SKM-1 (cell line): ENCODE results near the gene BOLL.
"Not testable (repeated sequence)": the region's sequence is repeated elsewhere in the genome, so short reads cannot be mapped to it uniquely, and the experiment has no call there.

Source experiments
- DNase-seq: peaks from one replicate; lab custom pipeline; 2025; ENCODE audit not compliant: unreplicated experiment; lab: John Stamatoyannopoulos, UW

BOLL gene

DNA sequence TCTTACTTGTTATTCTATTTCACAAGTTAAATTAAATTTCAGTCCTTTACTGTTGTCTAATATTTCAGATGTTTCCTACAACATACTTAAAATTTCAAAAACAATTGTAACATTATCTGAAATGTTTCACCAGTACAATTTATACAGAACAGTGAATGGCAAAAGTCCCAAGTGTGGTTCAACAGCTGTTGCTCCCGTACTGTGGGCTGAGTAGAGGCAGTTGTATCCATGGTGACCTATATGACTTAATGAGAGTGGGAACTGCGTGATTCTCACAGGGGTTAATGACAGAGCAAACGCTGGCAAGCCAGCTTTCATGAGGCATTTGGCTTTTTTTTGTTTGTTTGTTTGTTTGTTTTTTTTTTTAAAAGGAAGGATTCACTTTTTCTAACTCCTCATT lies 13.9 kb upstream of the BOLL start:
- DNase-seq = no peak

- no peak for DNase-seq
Observed at GRCh38 chr2:197798187-197798586, 13.1 kb upstream of the BOLL start.

DNA sequence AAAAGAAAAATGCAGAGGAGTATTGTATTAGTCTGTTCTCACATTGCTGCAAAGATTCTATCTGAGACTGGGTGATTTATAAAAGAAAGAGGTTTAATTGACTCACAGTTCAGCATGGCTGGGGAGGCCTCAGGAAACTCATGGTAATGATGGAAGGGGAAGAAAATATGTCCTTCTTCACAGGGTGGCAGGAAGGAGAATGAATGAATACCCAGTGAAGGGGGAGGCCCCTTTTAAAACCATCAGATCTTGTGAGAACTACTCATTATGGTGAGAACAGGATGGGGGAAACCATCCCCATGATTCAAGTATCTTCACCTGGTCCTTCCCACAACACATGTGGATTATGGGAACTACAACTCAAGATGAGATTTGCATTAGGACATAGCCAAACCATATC lies 10.2 kb upstream of the BOLL start:
- DNase-seq = no peak

GRCh38 chr2:197793456-197793855 lies 8.3 kb upstream of the BOLL start:
- no peak for DNase-seq

GRCh38 chr2:197786010-197786877 lies 1.1 kb upstream of the BOLL start:
- no peak for DNase-seq

- no peak for DNase-seq
Observed at GRCh38 chr2:197782126-197782525, 3.0 kb downstream of the BOLL start.

DNA sequence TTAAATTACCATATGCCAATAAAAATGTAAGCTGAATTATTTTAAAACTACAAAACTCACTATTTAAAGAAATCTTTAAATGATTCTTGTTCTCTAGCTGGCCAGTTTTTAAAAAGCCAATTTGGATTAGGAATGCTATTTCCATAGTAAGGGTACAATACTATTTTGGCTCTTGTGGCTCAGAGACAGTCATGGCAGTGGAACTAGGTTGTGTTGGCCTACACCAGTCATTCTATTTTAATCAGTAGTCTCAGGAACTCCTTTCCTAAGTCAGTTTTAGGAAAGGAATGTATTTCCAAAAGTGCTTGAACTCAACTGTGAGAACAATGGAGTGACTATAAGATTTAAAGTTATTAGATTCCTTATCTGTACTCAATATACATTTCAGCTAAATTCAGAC lies 5.9 kb downstream of the BOLL start:
- no peak for DNase-seq

DNA sequence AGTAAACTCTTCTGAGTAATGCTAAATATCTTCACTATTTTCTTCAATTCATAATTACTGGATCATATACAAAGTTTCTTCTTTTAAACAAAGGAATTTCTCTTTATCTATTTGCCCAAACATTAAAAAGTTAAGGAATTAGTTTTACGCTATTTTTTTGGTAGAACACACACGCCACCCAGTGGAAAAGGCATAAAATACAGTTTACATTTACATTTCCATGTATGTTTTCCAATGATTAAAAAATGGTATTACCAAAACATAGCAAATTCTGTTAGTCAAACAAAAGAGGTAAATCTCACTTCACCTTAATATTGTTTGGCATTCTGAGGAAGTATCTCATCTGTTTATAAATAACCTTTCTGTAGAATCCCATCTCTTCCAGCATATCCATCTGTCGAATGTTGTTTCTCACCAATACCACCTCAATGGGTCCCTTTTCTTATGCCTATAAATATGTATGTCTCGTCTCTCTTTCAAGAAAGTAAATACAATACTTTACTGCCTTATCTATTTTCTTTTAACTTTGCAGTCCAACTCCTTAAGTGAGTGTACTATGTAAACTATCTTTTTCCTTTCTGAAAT lies 7.2 kb downstream of the BOLL start:
- DNase-seq = peak; percentile 20

DNA sequence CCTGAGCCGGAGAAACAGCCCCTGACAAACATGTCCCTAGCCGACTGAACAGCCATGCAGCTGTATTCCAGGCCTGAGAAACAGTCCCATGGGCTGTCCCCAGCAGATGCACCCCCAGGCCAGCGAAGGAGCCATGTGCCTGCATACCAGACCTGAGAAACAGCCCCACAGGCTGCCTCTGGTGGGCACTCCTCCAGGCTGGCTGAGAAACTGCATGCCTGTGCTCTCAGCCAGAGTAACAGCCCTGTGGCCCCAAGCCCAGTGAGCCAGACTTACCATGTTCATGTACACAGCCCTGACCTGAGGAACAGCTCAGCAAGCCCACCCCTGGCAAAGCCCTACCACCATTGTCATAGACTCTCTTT lies 24.8 kb downstream of the BOLL start:
- no peak for DNase-seq

DNA sequence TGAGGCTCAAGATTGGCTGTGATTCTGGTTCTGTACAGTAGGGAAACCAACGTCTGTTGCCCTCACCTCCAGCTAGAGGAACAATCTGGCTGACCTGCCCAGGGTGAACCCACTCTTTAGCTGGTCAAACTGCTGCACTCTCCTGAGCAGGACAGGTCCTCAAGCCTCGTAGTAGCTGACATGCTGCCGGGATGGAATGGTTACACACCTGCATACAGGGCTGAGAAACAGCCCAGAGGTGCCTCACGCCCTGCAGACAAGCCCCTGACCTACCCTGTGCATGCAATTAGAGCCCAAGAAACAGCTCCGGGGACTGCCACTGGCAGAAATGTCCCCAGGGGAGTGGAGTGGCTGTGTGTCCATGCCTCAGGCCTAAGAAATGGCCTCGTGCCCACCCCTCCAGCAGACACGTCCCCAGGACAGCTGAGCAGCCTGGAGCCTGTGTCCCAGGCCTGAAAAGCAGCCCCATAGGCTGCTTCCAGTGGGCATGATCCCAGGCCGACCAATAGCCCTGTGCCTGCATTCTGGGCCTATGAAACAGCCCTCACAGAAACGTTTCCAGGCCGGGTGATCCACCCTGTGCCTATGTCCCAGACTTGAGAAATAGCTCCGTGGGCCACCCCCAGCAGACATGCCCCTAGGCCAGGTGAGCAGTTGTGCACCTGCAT lies 25.4 kb downstream of the BOLL start:
- no peak for DNase-seq

DNA sequence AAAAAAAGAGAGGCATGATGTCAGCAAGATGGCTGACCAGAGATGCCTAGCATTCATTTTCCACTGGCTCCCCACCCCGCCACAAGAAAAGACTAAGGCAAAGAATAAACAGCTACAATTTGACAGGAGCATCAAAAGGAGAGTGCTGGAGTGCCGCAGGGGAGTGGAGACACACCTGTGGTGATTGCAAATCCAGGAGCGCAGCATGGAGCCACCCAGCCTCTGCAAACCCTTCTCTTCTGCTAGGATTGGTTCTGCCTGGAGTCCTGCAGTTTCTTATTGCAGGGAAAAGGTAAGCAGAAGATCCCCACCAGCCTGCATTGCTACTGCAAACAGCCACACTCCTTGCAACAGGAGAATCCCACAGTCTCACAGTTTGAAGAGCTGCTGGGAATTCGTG lies 26.1 kb downstream of the BOLL start:
- no peak for DNase-seq

GRCh38 chr2:197740200-197740599 lies 44.9 kb downstream of the BOLL start:
- no peak for DNase-seq

DNA sequence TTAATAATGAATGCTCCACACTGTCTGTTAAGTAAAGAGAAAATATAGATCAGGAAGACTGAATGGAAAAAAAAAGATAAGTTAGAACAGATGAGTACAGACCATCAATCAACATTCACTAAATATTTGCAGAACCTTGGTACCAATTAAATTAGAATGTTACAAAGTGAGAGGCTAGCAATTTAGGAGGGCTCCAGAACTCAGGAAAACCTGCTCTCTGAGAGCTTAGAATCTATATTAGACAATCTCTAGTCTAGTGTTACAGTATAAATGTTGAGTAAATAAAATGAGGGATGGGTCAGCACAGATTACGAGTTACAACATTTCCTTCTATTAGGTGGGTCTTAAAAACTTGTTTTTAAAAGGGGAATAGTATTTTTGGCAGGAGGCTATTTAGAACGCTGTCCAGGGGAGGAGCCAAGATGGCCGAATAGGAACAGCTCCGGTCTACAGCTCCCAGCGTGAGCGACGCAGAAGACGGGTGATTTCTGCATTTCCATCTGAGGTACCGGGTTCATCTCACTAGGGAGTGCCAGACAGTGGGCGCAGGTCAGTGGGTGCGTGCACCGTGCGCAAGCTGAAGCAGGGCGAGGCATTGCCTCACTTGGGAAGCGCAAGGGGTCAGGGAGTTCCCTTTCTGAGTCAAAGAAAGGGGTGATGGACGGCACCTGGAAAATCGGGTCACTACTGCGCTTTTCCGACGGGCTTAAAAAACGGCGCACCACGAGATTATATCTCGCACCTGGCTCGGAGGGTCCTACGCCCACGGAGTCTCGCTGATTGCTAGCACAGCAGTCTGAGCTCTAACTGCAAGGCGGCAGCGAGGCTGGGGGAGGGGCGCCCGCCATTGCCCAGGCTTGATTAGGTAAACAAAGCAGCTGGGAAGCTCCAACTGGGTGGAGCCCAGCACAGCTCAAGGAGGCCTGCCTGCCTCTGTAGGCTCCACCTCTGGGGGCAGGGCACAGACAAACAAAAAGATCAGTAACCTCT lies 56.3 kb downstream of the BOLL start:
- not testable (repeated sequence) for DNase-seq

DNA sequence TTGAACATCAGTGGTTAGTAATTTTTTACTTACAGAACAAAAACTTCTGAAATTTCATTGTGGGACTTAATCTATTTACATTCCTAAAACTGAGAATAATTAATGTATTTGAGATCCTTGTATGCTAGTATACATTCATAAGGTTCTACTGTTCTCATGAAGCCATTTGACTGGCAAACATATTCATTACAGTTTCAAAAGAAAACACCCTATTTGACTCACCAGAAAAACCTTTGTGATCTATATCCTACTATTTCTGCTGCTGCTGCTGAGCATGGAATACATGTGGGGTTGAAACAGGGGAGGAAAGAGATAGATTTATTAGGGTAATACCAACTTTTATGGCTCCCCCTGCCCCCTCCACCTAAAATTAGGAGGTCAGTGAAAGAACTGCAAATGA lies 58.1 kb downstream of the BOLL start:
- no peak for DNase-seq

GRCh38 chr2:197717863-197718262 lies 67.3 kb downstream of the BOLL start:
- no peak for DNase-seq

DNA sequence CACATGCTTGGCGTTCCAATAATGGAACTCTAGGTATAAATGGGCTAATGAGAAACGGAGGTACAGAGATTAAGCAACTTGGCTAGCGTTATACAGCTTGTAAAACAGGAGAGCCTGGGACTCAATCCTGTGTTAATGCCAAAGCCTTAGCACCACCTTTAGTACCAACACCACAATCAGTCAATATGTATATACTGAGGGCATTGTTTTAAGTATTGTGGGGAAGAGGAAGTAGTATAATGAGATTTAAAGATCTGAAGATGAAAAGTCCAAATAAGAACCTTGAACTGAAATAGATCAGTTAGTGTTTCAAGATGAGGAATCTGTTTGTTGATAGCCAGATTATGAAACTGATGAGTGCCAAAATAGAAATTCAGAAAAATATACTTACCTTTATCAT lies 71.8 kb downstream of the BOLL start:
- no peak for DNase-seq

DNA sequence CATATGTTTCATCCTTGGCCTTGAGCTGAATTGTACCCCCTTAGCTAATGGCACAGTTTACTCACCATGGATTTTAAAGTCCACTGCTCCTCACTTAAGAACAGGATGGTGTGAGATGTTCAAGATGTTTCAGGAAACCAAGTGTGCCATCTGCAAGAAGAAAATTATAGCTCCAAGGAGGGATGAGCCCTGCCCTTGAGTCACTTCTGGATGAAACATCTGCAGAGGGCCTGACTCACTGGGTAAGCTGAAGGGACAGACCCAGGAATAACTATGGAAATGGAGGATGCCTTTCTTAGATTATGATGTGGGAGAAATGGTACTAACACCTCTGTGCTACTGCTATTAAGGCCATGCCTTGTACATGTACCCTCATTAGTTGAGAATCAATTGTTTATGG lies 73.5 kb downstream of the BOLL start:
- no peak for DNase-seq

DNA sequence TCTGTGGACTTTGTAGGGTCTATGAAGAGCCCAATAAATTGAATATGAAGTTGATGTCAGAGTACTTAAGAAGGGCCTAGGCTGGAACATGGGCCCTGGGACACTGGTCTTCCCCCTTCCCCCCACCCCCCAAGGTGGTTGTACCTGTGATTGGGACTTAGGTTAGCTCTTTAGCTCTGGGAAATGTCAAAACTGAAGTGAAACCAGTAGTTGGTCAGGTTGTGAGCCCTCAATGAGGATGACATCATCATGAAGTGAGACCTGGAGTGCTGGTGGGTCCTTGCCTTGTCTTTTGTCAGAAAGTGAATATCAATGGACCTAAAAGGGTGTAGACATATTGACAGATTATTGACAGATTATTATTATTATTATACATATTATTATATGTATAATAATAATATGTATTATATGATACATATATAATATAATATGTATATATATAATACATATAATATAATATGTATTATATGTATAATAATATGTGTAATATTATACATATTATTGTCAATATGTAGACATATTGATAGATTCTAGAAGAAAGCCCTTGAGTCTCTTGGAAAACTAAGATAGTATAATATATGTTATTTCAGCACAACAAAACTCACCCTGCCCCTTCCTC lies 74.6 kb downstream of the BOLL start:
- DNase-seq = no peak

- DNase-seq = not testable (repeated sequence)
Observed at GRCh38 chr2:197709140-197709539, 76.0 kb downstream of the BOLL start.

GRCh38 chr2:197708331-197708730 lies 76.8 kb downstream of the BOLL start:
- DNase-seq = no peak
